WTC11 (cell line): ENCODE data around the gene PRPF40A.

ENCODE experiments used
- CTCF ChIP-seq: fragments of 200-600 bp; IDR thresholded peaks from 2 replicates; pipeline ENCODE4 v1.8.0; 2022; ENCODE audit warnings: antibody characterized with exemption
- MXD4 ChIP-seq: fragments of 250-450 bp; sonication (Bioruptor Pico); IDR thresholded peaks from 2 replicates; pipeline ENCODE4 v1.8.0; 2021; ENCODE audit warnings: mild to moderate bottlenecking, moderate library complexity, borderline replicate concordance
- NFATC4 ChIP-seq: fragments of 250-450 bp; sonication (Bioruptor Pico); IDR thresholded peaks from 2 replicates; pipeline ENCODE4 v1.9.0; 2021; ENCODE audit warnings: mild to moderate bottlenecking
- NFYB ChIP-seq: sonication (generic); formaldehyde crosslinking; conservative IDR thresholded peaks from 2 replicates; pipeline ENCODE4 v1.8.0; 2022; ENCODE audit warnings: low read depth, missing genetic modification reagents
- NR3C1 ChIP-seq: sonication (generic); formaldehyde crosslinking; conservative IDR thresholded peaks from 2 replicates; pipeline ENCODE4 v1.8.1; 2023; ENCODE audit warnings: low read depth, mild to moderate bottlenecking, missing genetic modification reagents
- SOX15 ChIP-seq: fragments of 250-450 bp; sonication (Bioruptor Pico); IDR thresholded peaks from 2 replicates; pipeline ENCODE4 v1.9.0; 2021; ENCODE audit warnings: mild to moderate bottlenecking
- TEAD4 ChIP-seq: sonication (generic); formaldehyde crosslinking; IDR thresholded peaks from 2 replicates; pipeline ENCODE4 v1.8.0; 2022; ENCODE audit warnings: mild to moderate bottlenecking, missing genetic modification reagents
- ZNF138 ChIP-seq: sonication (generic); formaldehyde crosslinking; conservative IDR thresholded peaks from 2 replicates; pipeline ENCODE4 v1.8.1; 2022; ENCODE audit warnings: mild to moderate bottlenecking, moderate library complexity, missing genetic modification reagents
- ZNF232 ChIP-seq: sonication (generic); formaldehyde crosslinking; IDR thresholded peaks from 2 replicates; pipeline ENCODE4 v1.8.0; 2022; ENCODE audit warnings: mild to moderate bottlenecking, missing genetic modification reagents
- ZNF281 ChIP-seq: sonication (generic); formaldehyde crosslinking; IDR thresholded peaks from 2 replicates; pipeline ENCODE4 v1.8.0; 2023; ENCODE audit warnings: mild to moderate bottlenecking, missing genetic modification reagents
- ZNF317 ChIP-seq: sonication (generic); formaldehyde crosslinking; IDR thresholded peaks from 2 replicates; pipeline ENCODE4 v1.8.1; 2023; ENCODE audit warnings: low read depth, mild to moderate bottlenecking, moderate library complexity, missing genetic modification reagents, borderline replicate concordance

DNA sequence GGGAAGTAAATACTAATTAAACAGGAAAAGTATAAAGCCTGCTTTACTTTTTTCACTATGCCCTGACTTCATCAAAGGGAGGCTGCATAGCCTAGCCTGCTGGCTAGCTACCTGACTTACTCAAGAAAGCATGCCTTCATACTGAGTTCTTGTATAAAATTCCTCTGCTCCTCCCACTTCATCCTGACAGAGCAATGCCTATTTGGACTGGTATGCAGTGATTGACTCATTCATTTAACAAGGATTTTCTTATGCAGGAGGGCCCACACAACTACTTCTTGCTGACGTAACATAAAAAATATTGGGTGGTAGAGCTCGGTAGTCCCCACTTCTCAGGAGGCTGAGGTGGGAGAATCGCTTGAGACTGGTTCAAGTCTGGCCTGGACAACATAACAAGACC, 70.5 kb downstream of the PRPF40A start:
- TF ChIP-seq SOX15 (CRISPR knock-in tag), result no peak
- no peak for TF ChIP-seq ZNF281 (CRISPR knock-in tag)
- no peak for TF ChIP-seq NFYB (CRISPR knock-in tag)
- TF ChIP-seq CTCF, result no peak
- TF ChIP-seq ZNF317 (CRISPR knock-in tag), result no peak
- no peak for TF ChIP-seq ZNF138
- TF ChIP-seq TEAD4 (CRISPR knock-in tag), result no peak
- no peak for TF ChIP-seq ZNF232 (CRISPR knock-in tag)
- no peak for TF ChIP-seq NR3C1 (CRISPR knock-in tag)
- no peak for TF ChIP-seq NFATC4 (CRISPR knock-in tag)
- no peak for TF ChIP-seq MXD4 (CRISPR knock-in tag)
